ENCODE measurements around the gene ARAP2. TPM values are rescaled to one million over a fixed set of nuclear protein-coding genes. Genes with fewer than 3 reads are reported as not detected.

ARAP2 gene
- total and polyA plus RNA-seq, 4 donors: 0.26 to 22.7 (median 12.5) TPM

- Histone ChIP-seq H3K4me3 (ENCODE audit: low read length in 2 of 2) (peak overlapping the region in 1 of 2 donors; percentile 41), H3K9me3 (ENCODE audit: control insufficient read depth, low read length) (no peaks in the 10 kb centered on the region), H3K27ac (ENCODE audit: low read depth in 1 of 2, low read length in 2 of 2) (no peak overlapping the region), H3K4me1 (ENCODE audit: control insufficient read depth in 1 of 2, insufficient read depth in 2 of 2, low read length in 2 of 2) (no peaks in the 10 kb centered on the region), H3K36me3 (ENCODE audit: control insufficient read depth in 1 of 2, insufficient read depth in 2 of 2, low read length in 1 of 2) (no peaks in the 10 kb centered on the region), H3K27me3 (ENCODE audit: control insufficient read depth in 1 of 2, insufficient read depth in 2 of 2, low read length in 1 of 2) (no peaks in the 10 kb centered on the region)
- ATAC-seq (ENCODE audit: low FRiP score) (peak; percentile 65), DNase-seq (peak; percentile 64 to 79)
- 6 to 9% methylated on average over 38 of the region's 38 CpGs for WGBS, 2 donors
- intact Hi-C loops (cut with DNase I): no loop called here
Measured at GRCh38 chr4:36243355-36244256, 708 bp downstream of the ARAP2 start.

DNA sequence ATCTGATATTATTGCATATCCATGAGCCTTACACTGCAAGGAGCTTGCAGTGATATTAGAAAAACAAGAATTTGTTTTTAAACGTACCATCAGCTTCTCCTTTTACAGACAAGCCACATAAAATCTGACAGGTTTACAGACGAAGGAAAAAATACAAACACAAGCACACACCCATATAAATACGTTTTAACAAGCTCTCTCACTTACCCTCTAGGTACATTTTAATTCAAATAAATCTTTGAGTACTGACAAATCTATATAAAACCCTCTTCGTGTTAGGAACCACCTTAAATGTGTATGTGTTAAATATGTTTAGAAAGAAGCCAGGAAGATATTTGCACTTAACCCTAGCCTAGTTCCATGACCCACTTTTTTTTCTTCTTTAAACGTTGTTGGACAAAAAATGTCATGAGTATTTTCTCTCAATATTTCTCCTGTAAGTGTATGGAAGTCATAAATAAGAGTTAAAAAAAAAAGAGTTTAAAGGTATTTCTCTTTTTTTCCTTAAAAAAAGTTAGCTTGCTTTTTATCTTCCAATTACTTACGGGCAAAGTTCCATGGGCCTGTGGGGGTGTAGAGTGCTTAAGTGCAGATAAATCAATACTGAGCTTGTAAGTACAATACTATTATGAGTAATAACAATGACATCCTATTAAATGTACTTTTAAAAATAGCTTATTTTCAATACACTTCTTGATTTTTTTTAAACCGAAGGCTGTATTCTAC lies 1.5 kb downstream of the ARAP2 start:
- 48 to 64% methylated on average over 7 of the region's 7 CpGs for WGBS, 2 donors
- Histone ChIP-seq H3K4me1 (ENCODE audit: control insufficient read depth in 1 of 2, insufficient read depth in 2 of 2, low read length in 2 of 2) (no peaks in the 10 kb centered on the region), H3K27me3 (ENCODE audit: control insufficient read depth in 1 of 2, insufficient read depth in 2 of 2, low read length in 1 of 2) (no peaks in the 10 kb centered on the region), H3K4me3 (ENCODE audit: low read length in 2 of 2) (no peak overlapping the region), H3K27ac (ENCODE audit: low read depth in 1 of 2, low read length in 2 of 2) (no peak overlapping the region), H3K9me3 (ENCODE audit: control insufficient read depth, low read length) (no peaks in the 10 kb centered on the region), H3K36me3 (ENCODE audit: control insufficient read depth in 1 of 2, insufficient read depth in 2 of 2, low read length in 1 of 2) (no peaks in the 10 kb centered on the region)
- intact Hi-C loops (cut with DNase I): no loop called here
- no peak for ATAC-seq (ENCODE audit: low FRiP score)
- DNase-seq: no peak

DNA sequence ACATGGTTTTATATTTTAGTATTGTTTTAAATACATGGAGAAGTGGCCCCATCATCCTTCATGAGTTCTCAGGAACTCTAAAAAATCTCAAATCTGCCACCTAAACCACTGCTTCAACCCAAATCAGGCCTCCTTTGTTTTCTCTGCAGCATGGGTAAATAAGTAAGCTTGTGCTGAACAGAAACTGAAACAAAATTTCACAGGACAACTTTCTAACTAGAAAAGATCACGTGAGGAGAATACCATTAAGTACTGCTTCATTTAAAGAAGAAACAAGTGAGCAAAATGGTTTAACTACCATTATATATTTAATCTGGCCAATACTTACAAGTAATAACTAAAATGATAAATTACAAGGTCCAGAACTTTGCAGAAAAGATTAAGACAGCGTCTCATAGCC lies 2.5 kb downstream of the ARAP2 start:
- Histone ChIP-seq H3K27me3 (ENCODE audit: control insufficient read depth in 1 of 2, insufficient read depth in 2 of 2, low read length in 1 of 2) (no peaks in the 10 kb centered on the region), H3K27ac (ENCODE audit: low read depth in 1 of 2, low read length in 2 of 2) (no peak overlapping the region), H3K36me3 (ENCODE audit: control insufficient read depth in 1 of 2, insufficient read depth in 2 of 2, low read length in 1 of 2) (no peaks in the 10 kb centered on the region), H3K4me1 (ENCODE audit: control insufficient read depth in 1 of 2, insufficient read depth in 2 of 2, low read length in 2 of 2) (no peaks in the 10 kb centered on the region), H3K9me3 (ENCODE audit: control insufficient read depth, low read length) (peaks cover 2% of the 10 kb centered on the region), H3K4me3 (ENCODE audit: low read length in 2 of 2) (no peak overlapping the region)
- ATAC-seq (ENCODE audit: low FRiP score): no peak
- 53 to 68% methylated on average over 2 of the region's 2 CpGs for WGBS, 2 donors
- DNase-seq: no peak
- intact Hi-C loops (cut with DNase I): no loop called here

- ATAC-seq (ENCODE audit: low FRiP score): no peak
- 81 to 85% methylated on average over 4 of the region's 4 CpGs for WGBS, 2 donors
Measured at GRCh38 chr4:36237366-36238313, 6.7 kb downstream of the ARAP2 start.

GRCh38 chr4:36236159-36236558 lies 8.2 kb downstream of the ARAP2 start:
- Histone ChIP-seq H3K36me3 (ENCODE audit: control insufficient read depth in 1 of 2, insufficient read depth in 2 of 2, low read length in 1 of 2) (no peaks in the 10 kb centered on the region), H3K27me3 (ENCODE audit: control insufficient read depth in 1 of 2, insufficient read depth in 2 of 2, low read length in 1 of 2) (no peaks in the 10 kb centered on the region), H3K4me1 (ENCODE audit: control insufficient read depth in 1 of 2, insufficient read depth in 2 of 2, low read length in 2 of 2) (no peaks in the 10 kb centered on the region), H3K4me3 (ENCODE audit: low read length in 2 of 2) (no peak overlapping the region), H3K27ac (ENCODE audit: low read depth in 1 of 2, low read length in 2 of 2) (no peak overlapping the region), H3K9me3 (ENCODE audit: control insufficient read depth, low read length) (peaks cover 3% of the 10 kb centered on the region)
- intact Hi-C loops (cut with DNase I): no loop called here
- 79 to 81% methylated on average over 2 of the region's 2 CpGs for WGBS, 2 donors
- ATAC-seq (ENCODE audit: low FRiP score) (no peak), DNase-seq (no peak)

More at GRCh38 chr4:36237366-36238313, 6.7 kb downstream of the ARAP2 start:
- Histone ChIP-seq H3K4me3 (ENCODE audit: low read length in 2 of 2) (no peak overlapping the region), H3K27ac (ENCODE audit: low read depth in 1 of 2, low read length in 2 of 2) (no peak overlapping the region), H3K4me1 (ENCODE audit: control insufficient read depth in 1 of 2, insufficient read depth in 2 of 2, low read length in 2 of 2) (no peaks in the 10 kb centered on the region), H3K36me3 (ENCODE audit: control insufficient read depth in 1 of 2, insufficient read depth in 2 of 2, low read length in 1 of 2) (no peaks in the 10 kb centered on the region), H3K27me3 (ENCODE audit: control insufficient read depth in 1 of 2, insufficient read depth in 2 of 2, low read length in 1 of 2) (no peaks in the 10 kb centered on the region), H3K9me3 (ENCODE audit: control insufficient read depth, low read length) (peaks cover 3% of the 10 kb centered on the region)
- intact Hi-C loops (cut with DNase I): no loop called here
- DNase-seq: no peak

DNA sequence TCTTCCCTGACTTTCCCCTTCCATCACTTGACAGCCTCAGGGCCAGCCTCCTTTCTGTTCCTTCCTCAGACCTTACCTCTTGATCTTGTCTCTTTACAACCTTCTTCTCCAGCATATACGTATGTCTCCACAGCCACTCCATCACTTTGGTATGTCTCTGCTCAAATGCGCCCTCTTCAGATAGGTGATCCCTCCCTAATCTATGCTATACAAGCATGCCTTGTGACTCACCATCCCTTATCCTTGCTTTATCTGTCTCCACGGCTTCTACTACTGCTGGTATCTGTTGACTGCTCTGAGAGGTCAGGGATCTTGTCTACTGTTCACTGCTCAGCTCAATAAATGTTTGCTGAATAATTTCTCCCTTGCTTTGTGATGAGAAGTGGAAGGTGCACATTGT lies 9.0 kb downstream of the ARAP2 start:
- ATAC-seq (ENCODE audit: low FRiP score) (no peak), DNase-seq (no peak)
- Histone ChIP-seq H3K4me1 (ENCODE audit: control insufficient read depth in 1 of 2, insufficient read depth in 2 of 2, low read length in 2 of 2) (no peaks in the 10 kb centered on the region), H3K36me3 (ENCODE audit: control insufficient read depth in 1 of 2, insufficient read depth in 2 of 2, low read length in 1 of 2) (no peaks in the 10 kb centered on the region), H3K9me3 (ENCODE audit: control insufficient read depth, low read length) (peaks cover 3% of the 10 kb centered on the region), H3K27me3 (ENCODE audit: control insufficient read depth in 1 of 2, insufficient read depth in 2 of 2, low read length in 1 of 2) (no peaks in the 10 kb centered on the region), H3K4me3 (ENCODE audit: low read length in 2 of 2) (no peak overlapping the region), H3K27ac (ENCODE audit: low read depth in 1 of 2, low read length in 2 of 2) (no peak overlapping the region)
- 54 to 55% methylated on average over 3 of the region's 3 CpGs for WGBS, 2 donors
- intact Hi-C loops (cut with DNase I): no loop called here

- no peak for DNase-seq
- 87 to 89% methylated on average over 10 of the region's 10 CpGs for WGBS, 2 donors
- H3K36me3 ChIP-seq (ENCODE audit: control insufficient read depth in 1 of 2, insufficient read depth in 2 of 2, low read length in 1 of 2): no peaks in the 10 kb centered on the region
Measured at GRCh38 chr4:36233567-36234266, 10.6 kb downstream of the ARAP2 start.

GRCh38 chr4:36230534-36230933 lies 13.8 kb downstream of the ARAP2 start:
- Histone ChIP-seq H3K4me1 (ENCODE audit: control insufficient read depth in 1 of 2, insufficient read depth in 2 of 2, low read length in 2 of 2) (no peaks in the 10 kb centered on the region), H3K36me3 (ENCODE audit: control insufficient read depth in 1 of 2, insufficient read depth in 2 of 2, low read length in 1 of 2) (no peaks in the 10 kb centered on the region), H3K27me3 (ENCODE audit: control insufficient read depth in 1 of 2, insufficient read depth in 2 of 2, low read length in 1 of 2) (no peaks in the 10 kb centered on the region), H3K4me3 (ENCODE audit: low read length in 2 of 2) (no peak overlapping the region), H3K9me3 (ENCODE audit: control insufficient read depth, low read length) (peaks cover 1% of the 10 kb centered on the region), H3K27ac (ENCODE audit: low read depth in 1 of 2, low read length in 2 of 2) (no peak overlapping the region)
- WGBS, 2 donors: 86 to 89% methylated on average over 3 of the region's 3 CpGs
- ATAC-seq (ENCODE audit: low FRiP score) (no peak), DNase-seq (no peak)
- intact Hi-C loops (cut with DNase I): no loop called here

More at GRCh38 chr4:36233567-36234266, 10.6 kb downstream of the ARAP2 start:
- H3K4me1 ChIP-seq (ENCODE audit: control insufficient read depth in 1 of 2, insufficient read depth in 2 of 2, low read length in 2 of 2): no peaks in the 10 kb centered on the region
- no peak for ATAC-seq (ENCODE audit: low FRiP score)
- H3K27ac ChIP-seq (ENCODE audit: low read depth in 1 of 2, low read length in 2 of 2): no peak overlapping the region
- no peaks in the 10 kb centered on the region for H3K27me3 ChIP-seq (ENCODE audit: control insufficient read depth in 1 of 2, insufficient read depth in 2 of 2, low read length in 1 of 2)
- no peak overlapping the region for H3K4me3 ChIP-seq (ENCODE audit: low read length in 2 of 2)
- peaks cover 3% of the 10 kb centered on the region for H3K9me3 ChIP-seq (ENCODE audit: control insufficient read depth, low read length)
- intact Hi-C loops (cut with DNase I): no loop called here
